ENCODE measurements around the gene FXR2.

GRCh38 chr17:7576432-7576937 is 38.2 kb downstream of the FXR2 start:
- TF ChIP-seq ZNF274 (IDR thresholded peaks at IDR 0.05; ENCODE audit: low read depth, low read length) (no peak), SUZ12 (IDR thresholded peaks at IDR 0.05; ENCODE audit: extremely low read depth, insufficient read depth, insufficient read length) (no peak), YY1 (IDR thresholded peaks at IDR 0.05; ENCODE audit: insufficient read depth, insufficient read length) (no peak)
